Measurements from ENCODE around the gene ACSS1. TPM values are rescaled to one million over a fixed set of nuclear protein-coding genes. Genes with fewer than 3 reads are reported as not detected.

The ACSS1 gene
- total RNA-seq, 1 donor = 3.5 TPM

DNA sequence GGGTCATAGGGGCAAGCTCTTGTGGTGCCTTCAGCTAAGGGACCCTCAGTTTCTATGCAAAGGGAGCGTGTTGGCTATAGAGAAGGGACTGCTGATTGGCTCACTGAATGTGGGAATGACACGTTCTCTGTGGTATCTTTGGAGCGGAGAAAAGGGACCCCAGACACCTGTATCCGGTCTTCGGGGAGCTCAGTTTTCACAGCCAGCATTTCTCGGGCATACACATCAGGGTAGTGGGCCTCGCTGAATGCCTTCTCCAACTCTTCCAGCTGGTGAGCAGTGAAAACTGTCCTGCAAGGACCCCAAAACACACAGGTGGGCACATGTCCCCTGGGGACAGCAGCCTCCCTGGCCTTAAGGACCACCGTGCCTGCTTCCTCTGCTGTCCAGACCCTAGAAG lies 20.7 kb upstream of the ACSS1 start:
- no peak for DNase-seq (ENCODE audit: low read depth)
- H3K4me3 ChIP-seq (ENCODE audit: low read depth, low read length) = no peak overlapping the region
- TF ChIP-seq, protein P1, sequence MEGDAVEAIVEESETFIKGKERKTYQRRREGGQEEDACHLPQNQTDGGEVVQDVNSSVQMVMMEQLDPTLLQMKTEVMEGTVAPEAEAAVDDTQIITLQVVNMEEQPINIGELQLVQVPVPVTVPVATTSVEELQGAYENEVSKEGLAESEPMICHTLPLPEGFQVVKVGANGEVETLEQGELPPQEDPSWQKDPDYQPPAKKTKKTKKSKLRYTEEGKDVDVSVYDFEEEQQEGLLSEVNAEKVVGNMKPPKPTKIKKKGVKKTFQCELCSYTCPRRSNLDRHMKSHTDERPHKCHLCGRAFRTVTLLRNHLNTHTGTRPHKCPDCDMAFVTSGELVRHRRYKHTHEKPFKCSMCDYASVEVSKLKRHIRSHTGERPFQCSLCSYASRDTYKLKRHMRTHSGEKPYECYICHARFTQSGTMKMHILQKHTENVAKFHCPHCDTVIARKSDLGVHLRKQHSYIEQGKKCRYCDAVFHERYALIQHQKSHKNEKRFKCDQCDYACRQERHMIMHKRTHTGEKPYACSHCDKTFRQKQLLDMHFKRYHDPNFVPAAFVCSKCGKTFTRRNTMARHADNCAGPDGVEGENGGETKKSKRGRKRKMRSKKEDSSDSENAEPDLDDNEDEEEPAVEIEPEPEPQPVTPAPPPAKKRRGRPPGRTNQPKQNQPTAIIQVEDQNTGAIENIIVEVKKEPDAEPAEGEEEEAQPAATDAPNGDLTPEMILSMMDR (IDR thresholded peaks at IDR 0.05; ENCODE audit: insufficient read depth, low read depth, low read length) = no peak

- TF ChIP-seq, protein P1 (IDR thresholded peaks at IDR 0.05; ENCODE audit: insufficient read depth, low read depth, low read length) = no peak
- H3K4me3 ChIP-seq (ENCODE audit: low read depth, low read length) = no peak overlapping the region
- peak; percentile 38 for DNase-seq (ENCODE audit: low read depth)
These were observed 19.8 kb upstream of the ACSS1 start for GRCh38 chr20:25077610-25078169.

DNA sequence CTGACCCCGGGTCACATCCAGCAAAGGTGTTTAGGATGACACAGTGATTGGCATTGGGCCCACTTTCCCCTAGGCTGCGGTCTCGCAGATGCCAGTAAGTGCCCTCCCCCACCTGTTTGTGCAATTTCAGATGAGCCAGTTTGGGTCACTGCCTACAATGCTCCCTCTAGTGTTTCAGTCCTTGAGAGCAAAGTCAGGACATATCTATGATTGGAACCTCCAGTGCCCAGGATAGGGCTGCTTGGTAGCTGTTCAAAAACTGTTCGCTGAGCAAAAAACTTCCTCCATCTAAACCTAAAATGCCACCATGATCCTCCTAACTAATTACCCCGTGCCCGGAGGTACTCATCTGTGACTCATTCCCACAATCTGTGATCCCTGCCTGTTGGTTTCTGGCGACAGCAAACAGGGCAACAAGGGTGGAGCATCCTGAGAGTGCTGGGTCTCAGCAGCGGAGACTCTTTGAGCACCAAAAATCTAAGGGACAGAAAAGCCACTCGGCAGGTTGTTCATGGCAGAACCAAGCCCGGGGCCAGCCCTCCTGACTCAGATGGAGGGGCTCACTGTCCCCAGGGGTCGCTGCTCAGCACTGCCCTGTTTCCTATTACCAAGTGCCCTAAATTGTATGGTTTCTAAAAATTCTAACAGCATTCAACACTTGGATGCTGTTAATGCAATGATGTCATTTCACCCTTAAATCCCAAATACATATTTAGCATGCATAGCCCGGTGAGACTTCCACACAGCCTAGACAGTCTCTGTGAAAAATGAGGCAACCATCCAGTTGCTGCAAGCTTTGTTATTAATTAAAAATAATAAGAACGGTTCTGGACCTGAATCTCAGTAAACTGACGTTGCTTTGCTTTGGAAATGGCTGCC lies 19.0 kb upstream of the ACSS1 start:
- peak; percentile 22 for DNase-seq (ENCODE audit: low read depth)
- TF ChIP-seq, protein P1 (IDR thresholded peaks at IDR 0.05; ENCODE audit: insufficient read depth, low read depth, low read length) = peak; percentile 32
- H3K4me3 ChIP-seq (ENCODE audit: low read depth, low read length) = no peak overlapping the region

DNA sequence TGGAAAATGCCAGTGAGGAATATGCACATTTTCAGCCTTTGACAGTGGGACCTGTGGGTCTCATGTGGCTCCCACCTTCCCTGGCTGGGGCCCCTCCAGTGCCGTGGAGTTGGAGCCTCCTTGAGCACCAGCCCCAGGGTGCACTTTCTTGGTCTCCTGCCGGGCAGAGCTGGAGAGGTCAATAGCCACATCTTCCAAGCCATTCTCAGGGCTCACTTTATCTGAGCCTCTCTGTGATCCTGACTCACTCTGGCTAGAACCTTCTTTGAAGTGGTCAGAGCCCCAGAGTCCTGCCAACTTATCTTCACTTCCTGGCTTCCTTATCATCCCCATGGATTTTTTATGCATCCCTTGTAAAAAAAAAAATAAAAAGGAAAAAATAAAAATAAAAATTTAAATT lies 18.3 kb upstream of the ACSS1 start:
- no peak overlapping the region for H3K4me3 ChIP-seq (ENCODE audit: low read depth, low read length)
- TF ChIP-seq, protein P1 (IDR thresholded peaks at IDR 0.05; ENCODE audit: insufficient read depth, low read depth, low read length) = no peak
- no peak for DNase-seq (ENCODE audit: low read depth)

DNA sequence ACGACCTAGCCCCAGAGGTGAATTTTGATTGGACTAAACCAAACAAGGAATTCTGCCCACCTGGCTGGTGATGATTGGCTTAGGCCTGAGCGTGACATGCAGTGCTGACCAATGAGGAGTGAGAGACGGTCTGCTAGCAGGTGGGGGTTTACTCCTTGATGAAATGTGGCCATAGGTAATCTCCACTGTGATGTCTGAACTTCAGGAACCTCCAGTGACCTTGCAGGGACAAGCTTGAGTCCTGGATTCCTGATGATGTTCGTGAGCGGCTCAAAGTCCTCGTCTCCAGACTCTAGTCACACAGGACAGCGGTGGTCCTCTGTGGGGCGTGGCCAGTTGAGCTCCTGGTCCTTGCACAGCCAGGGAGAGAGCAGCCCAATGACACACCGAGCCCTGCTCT lies 15.6 kb upstream of the ACSS1 start:
- DNase-seq (ENCODE audit: low read depth) = no peak
- TF ChIP-seq, protein P1 (IDR thresholded peaks at IDR 0.05; ENCODE audit: insufficient read depth, low read depth, low read length) = no peak
- H3K4me3 ChIP-seq (ENCODE audit: low read depth, low read length) = no peak overlapping the region

DNA sequence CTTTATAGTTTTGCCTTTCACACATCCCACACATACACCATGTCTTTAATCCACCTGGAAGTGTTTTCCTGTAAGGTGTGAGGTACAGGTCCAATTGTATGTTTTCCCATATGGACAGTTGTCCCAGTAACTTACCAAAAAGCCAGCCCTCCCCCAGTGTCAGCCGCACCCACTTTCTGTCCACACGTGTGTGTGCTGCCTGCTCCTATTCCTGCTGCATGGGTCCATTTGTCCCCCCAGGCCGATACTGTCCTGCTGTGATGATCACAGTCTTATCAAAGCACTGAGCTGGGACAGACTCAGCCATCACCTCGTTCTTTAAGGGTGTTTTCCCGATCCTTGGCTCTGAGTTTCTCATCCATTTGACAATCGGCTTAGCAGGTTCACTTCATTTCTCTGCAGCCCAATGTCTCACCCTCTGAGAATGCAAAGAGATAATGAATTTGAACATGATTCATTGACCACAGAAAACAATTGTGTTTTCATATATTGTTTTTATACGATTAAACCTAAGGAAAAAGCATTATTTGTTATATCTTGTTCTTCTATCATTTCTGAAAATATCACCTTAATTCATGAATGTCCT lies 14.4 kb upstream of the ACSS1 start:
- no peak overlapping the region for H3K4me3 ChIP-seq (ENCODE audit: low read depth, low read length)
- TF ChIP-seq, protein P1 (IDR thresholded peaks at IDR 0.05; ENCODE audit: insufficient read depth, low read depth, low read length) = no peak
- no peak for DNase-seq (ENCODE audit: low read depth)

All from fibroblast of villous mesenchyme (primary cell).